RWPE1 (cell line): Measurements from ENCODE around the gene CREB3L2.

Experiments
- CTCF ChIA-PET: fragments of 350-600 bp; sonication (Branson Sonifier 250); formaldehyde crosslinking; extraction: SDS; loops from one replicate; lab custom pipeline; 2021; lab: Yijun Ruan, JAX
- POLR2A ChIA-PET: fragments of 400-600 bp; formaldehyde crosslinking; extraction: SDS; loops from one replicate; lab custom pipeline; 2020; ENCODE audit warnings: antibody characterized with exemption; ENCODE audit not compliant: low non-redundant PET; lab: Yijun Ruan, JAX
- DNase-seq: peaks from one replicate; pipeline ENCODE4 v3.0.0; 2012; ENCODE audit warnings: low spot score
- H3K27ac ChIP-seq: fragments of 450-650 bp; 2 replicates; pipeline ENCODE4 v1.5.1; 2017
- CTCF ChIP-seq: fragments of 450-650 bp; conservative IDR thresholded peaks from 2 replicates; pipeline ENCODE4 v1.5.1; 2017; ENCODE audit warnings: low read depth, mild to moderate bottlenecking

CREB3L2 gene

GRCh38 chr7:138032770-138033169 lies 30.9 kb upstream of the CREB3L2 start:
- TF ChIP-seq CTCF, result no peak
- no peak for DNase-seq
- no peak overlapping the region for H3K27ac ChIP-seq
- ChIA-PET CTCF (no interaction called here), POLR2A (no interaction called here)

GRCh38 chr7:138032186-138032585 lies 30.3 kb upstream of the CREB3L2 start:
- CTCF ChIA-PET, result interaction anchor here (0.7 kb wide), 1 partner anchor 35 kb away, joined by 3 read pairs; no protein-coding TSS in a partner anchor

GRCh38 chr7:138030679-138031351 lies 28.9 kb upstream of the CREB3L2 start:
- H3K27ac ChIP-seq, result no peak overlapping the region
- CTCF ChIA-PET, result no interaction called here
- no peak for DNase-seq
- POLR2A ChIA-PET, result no interaction called here
- no peak for TF ChIP-seq CTCF

More at GRCh38 chr7:138032186-138032585, 30.3 kb upstream of the CREB3L2 start:
- POLR2A ChIA-PET, result no interaction called here
- no peak for TF ChIP-seq CTCF
- no peak overlapping the region for H3K27ac ChIP-seq
- DNase-seq, result no peak

GRCh38 chr7:138029941-138030340 lies 28.1 kb upstream of the CREB3L2 start:
- CTCF ChIA-PET, result no interaction called here
- TF ChIP-seq CTCF, result no peak
- POLR2A ChIA-PET, result no interaction called here
- no peak for DNase-seq
- H3K27ac ChIP-seq, result no peak overlapping the region

- TF ChIP-seq CTCF, result no peak
- DNase-seq, result no peak
- ChIA-PET CTCF (interaction anchor here (1.0 kb wide), 1 partner anchor 11 kb away, joined by 5 read pairs; no protein-coding TSS in a partner anchor), POLR2A (no interaction called here)
- no peak overlapping the region for H3K27ac ChIP-seq
Observed at GRCh38 chr7:138029126-138029525, 27.2 kb upstream of the CREB3L2 start.

GRCh38 chr7:138027100-138027499 lies 25.2 kb upstream of the CREB3L2 start:
- ChIA-PET CTCF (no interaction called here), POLR2A (no interaction called here)
- no peak overlapping the region for H3K27ac ChIP-seq
- DNase-seq, result no peak
- no peak for TF ChIP-seq CTCF
